ENCODE measurements around the gene WFDC5.

- TF ChIP-seq EZH2phosphoT487 (IDR thresholded peaks at IDR 0.05; ENCODE audit: unreplicated experiment) (no peak), CTCF (conservative IDR thresholded peaks at IDR 0.05; ENCODE audit: low read depth in 2 of 2) (no peak), POLR2AphosphoS5 (IDR thresholded peaks at IDR 0.05; ENCODE audit: low read depth) (no peak), ZNF114 (CRISPR knock-in tag; IDR thresholded peaks at IDR 0.05) (no peak), EZH2 (IDR thresholded peaks at IDR 0.05; ENCODE audit: low read depth, unreplicated experiment) (no peak), CREB1 (CRISPR knock-in tag; IDR thresholded peaks at IDR 0.05; ENCODE audit: low read depth) (no peak), NANOG (IDR thresholded peaks at IDR 0.05; ENCODE audit: borderline replicate concordance) (no peak)
- TF ChIP-seq, protein P1, sequence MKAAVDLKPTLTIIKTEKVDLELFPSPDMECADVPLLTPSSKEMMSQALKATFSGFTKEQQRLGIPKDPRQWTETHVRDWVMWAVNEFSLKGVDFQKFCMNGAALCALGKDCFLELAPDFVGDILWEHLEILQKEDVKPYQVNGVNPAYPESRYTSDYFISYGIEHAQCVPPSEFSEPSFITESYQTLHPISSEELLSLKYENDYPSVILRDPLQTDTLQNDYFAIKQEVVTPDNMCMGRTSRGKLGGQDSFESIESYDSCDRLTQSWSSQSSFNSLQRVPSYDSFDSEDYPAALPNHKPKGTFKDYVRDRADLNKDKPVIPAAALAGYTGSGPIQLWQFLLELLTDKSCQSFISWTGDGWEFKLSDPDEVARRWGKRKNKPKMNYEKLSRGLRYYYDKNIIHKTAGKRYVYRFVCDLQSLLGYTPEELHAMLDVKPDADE (IDR thresholded peaks at IDR 0.05): no peak
- TF ChIP-seq, protein P2, sequence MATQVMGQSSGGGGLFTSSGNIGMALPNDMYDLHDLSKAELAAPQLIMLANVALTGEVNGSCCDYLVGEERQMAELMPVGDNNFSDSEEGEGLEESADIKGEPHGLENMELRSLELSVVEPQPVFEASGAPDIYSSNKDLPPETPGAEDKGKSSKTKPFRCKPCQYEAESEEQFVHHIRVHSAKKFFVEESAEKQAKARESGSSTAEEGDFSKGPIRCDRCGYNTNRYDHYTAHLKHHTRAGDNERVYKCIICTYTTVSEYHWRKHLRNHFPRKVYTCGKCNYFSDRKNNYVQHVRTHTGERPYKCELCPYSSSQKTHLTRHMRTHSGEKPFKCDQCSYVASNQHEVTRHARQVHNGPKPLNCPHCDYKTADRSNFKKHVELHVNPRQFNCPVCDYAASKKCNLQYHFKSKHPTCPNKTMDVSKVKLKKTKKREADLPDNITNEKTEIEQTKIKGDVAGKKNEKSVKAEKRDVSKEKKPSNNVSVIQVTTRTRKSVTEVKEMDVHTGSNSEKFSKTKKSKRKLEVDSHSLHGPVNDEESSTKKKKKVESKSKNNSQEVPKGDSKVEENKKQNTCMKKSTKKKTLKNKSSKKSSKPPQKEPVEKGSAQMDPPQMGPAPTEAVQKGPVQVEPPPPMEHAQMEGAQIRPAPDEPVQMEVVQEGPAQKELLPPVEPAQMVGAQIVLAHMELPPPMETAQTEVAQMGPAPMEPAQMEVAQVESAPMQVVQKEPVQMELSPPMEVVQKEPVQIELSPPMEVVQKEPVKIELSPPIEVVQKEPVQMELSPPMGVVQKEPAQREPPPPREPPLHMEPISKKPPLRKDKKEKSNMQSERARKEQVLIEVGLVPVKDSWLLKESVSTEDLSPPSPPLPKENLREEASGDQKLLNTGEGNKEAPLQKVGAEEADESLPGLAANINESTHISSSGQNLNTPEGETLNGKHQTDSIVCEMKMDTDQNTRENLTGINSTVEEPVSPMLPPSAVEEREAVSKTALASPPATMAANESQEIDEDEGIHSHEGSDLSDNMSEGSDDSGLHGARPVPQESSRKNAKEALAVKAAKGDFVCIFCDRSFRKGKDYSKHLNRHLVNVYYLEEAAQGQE (IDR thresholded peaks at IDR 0.05; ENCODE audit: unreplicated experiment): no peak
These were observed 26.7 kb downstream of the WFDC5 start for GRCh38 chr20:45088247-45088646.
